ENCODE measurements around the gene SPEM3.
"Not testable (repeated sequence)": the region's sequence is repeated elsewhere in the genome, so short reads cannot be mapped to it uniquely, and the experiment has no call there.

Gene SPEM3

GRCh38 chr17:7443499-7444485 lies 15.1 kb downstream of the SPEM3 start:
- no peak for DNase-seq

GRCh38 chr17:7444682-7445618 lies 16.3 kb downstream of the SPEM3 start, which contains the start of gene CHRNB1:
Gene CHRNB1, plus strand, starts transcription at chr17:7445061. Its CDS starts 67 bp downstream, at chr17:7445128.
- DNase-seq, result no peak

- peak in 1 of 4 experiments; percentile 20 for DNase-seq
These were observed 16.9 kb downstream of the SPEM3 start for GRCh38 chr17:7445619-7445968.

GRCh38 chr17:7448461-7448860 lies 19.8 kb downstream of the SPEM3 start:
- DNase-seq, result no peak

- no peak for DNase-seq
These were observed 31.4 kb downstream of the SPEM3 start for GRCh38 chr17:7459961-7460545.

GRCh38 chr17:7460850-7461660 lies 32.4 kb downstream of the SPEM3 start:
- DNase-seq, result no peak

- DNase-seq, result no peak
These were observed 34.1 kb downstream of the SPEM3 start for GRCh38 chr17:7462474-7463371.

- DNase-seq, result no peak
These were observed 34.8 kb downstream of the SPEM3 start for GRCh38 chr17:7463372-7463846.

GRCh38 chr17:7464081-7464480 lies 35.4 kb downstream of the SPEM3 start:
- no peak for DNase-seq

- DNase-seq, result no peak
These were observed 37.1 kb downstream of the SPEM3 start for GRCh38 chr17:7465597-7466275.

- no peak for DNase-seq
These were observed 37.6 kb downstream of the SPEM3 start for GRCh38 chr17:7466318-7466638.

- no peak for DNase-seq
These were observed 38.1 kb downstream of the SPEM3 start for GRCh38 chr17:7466639-7467341.

GRCh38 chr17:7467498-7467897 lies 38.8 kb downstream of the SPEM3 start:
- DNase-seq, result no peak

GRCh38 chr17:7468290-7468689 lies 39.6 kb downstream of the SPEM3 start:
- no peak for DNase-seq

GRCh38 chr17:7468804-7469389 lies 40.2 kb downstream of the SPEM3 start:
- no peak for DNase-seq

- DNase-seq, result not testable (repeated sequence)
These were observed 41.2 kb downstream of the SPEM3 start for GRCh38 chr17:7469843-7470242.

GRCh38 chr17:7470457-7470973 lies 41.9 kb downstream of the SPEM3 start:
- DNase-seq, result not testable (repeated sequence)

GRCh38 chr17:7471729-7472128 lies 43.1 kb downstream of the SPEM3 start:
- DNase-seq, result no peak

- DNase-seq, result not testable (repeated sequence)
These were observed 46.1 kb downstream of the SPEM3 start for GRCh38 chr17:7474767-7475166.
